PC-9 (cell line): Measurements from ENCODE around the gene SLC10A7.

ENCODE experiments used
- CTCF ChIP-seq: fragments of 200-600 bp; sonication (generic); conservative IDR thresholded peaks from 2 replicates; pipeline ENCODE4 v1.6.1; 2017; ENCODE audit warnings: mixed run types, antibody characterized with exemption, mild to moderate bottlenecking, moderate library complexity
- EZH2 ChIP-seq: fragments of 200-600 bp; sonication (generic); IDR thresholded peaks from 2 replicates; pipeline ENCODE4 v1.8.0; 2017; ENCODE audit warnings: antibody characterized with exemption, low read depth

- TF ChIP-seq CTCF, result no peak
- TF ChIP-seq EZH2, result no peak
Observed at GRCh38 chr4:146382194-146382593, 139.5 kb downstream of the SLC10A7 start.
